ENCODE data around the gene SLC13A2.

Gene SLC13A2

DNA sequence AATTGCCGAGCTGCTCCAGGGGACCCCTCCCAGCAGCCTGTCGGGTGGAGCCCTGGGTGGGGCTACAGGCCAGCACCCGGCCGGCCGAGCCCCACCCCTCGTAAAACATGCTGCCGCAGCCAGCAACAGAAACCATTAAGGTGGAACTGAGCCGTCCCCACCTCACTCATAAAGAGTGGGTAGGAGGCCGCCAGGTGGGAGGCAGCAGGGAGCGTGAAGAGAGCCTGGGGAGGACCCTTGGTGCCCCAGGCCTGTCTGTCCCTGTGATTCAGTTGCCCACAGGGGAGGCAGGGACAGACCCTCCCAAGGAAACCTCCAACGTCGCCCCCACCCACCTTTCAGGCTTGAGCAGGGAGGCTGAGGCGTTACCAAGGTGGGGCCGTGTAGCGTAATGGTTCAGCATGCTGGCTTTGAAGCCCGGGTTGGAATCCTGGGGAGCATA is 41.1 kb downstream of the SLC13A2 start:
- TF ChIP-seq FOXM1 (IDR thresholded peaks at IDR 0.05; ENCODE audit: borderline replicate concordance, low read depth) (no peak), CEBPB (IDR thresholded peaks at IDR 0.05) (no peak), ZBTB7A (IDR thresholded peaks at IDR 0.05; ENCODE audit: low read depth) (no peak), RAD21 (IDR thresholded peaks at IDR 0.05; ENCODE audit: low read depth) (no peak), EGR1 (IDR thresholded peaks at IDR 0.05) (no peak), YY1 (IDR thresholded peaks at IDR 0.05; ENCODE audit: low read depth) (no peak), TAF1 (IDR thresholded peaks at IDR 0.05; ENCODE audit: low read depth) (no peak), TCF12 (IDR thresholded peaks at IDR 0.05; ENCODE audit: low read depth) (no peak), EP300 (IDR thresholded peaks at IDR 0.05; ENCODE audit: borderline replicate concordance) (no peak), NFIC (IDR thresholded peaks at IDR 0.05) (no peak), CREB1 (IDR thresholded peaks at IDR 0.05; ENCODE audit: low read depth) (no peak), TEAD4 (IDR thresholded peaks at IDR 0.05) (no peak)
- TF ChIP-seq, protein P1, sequence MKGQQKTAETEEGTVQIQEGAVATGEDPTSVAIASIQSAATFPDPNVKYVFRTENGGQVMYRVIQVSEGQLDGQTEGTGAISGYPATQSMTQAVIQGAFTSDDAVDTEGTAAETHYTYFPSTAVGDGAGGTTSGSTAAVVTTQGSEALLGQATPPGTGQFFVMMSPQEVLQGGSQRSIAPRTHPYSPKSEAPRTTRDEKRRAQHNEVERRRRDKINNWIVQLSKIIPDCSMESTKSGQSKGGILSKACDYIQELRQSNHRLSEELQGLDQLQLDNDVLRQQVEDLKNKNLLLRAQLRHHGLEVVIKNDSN (IDR thresholded peaks at IDR 0.05) = no peak
- TF ChIP-seq, protein P2, sequence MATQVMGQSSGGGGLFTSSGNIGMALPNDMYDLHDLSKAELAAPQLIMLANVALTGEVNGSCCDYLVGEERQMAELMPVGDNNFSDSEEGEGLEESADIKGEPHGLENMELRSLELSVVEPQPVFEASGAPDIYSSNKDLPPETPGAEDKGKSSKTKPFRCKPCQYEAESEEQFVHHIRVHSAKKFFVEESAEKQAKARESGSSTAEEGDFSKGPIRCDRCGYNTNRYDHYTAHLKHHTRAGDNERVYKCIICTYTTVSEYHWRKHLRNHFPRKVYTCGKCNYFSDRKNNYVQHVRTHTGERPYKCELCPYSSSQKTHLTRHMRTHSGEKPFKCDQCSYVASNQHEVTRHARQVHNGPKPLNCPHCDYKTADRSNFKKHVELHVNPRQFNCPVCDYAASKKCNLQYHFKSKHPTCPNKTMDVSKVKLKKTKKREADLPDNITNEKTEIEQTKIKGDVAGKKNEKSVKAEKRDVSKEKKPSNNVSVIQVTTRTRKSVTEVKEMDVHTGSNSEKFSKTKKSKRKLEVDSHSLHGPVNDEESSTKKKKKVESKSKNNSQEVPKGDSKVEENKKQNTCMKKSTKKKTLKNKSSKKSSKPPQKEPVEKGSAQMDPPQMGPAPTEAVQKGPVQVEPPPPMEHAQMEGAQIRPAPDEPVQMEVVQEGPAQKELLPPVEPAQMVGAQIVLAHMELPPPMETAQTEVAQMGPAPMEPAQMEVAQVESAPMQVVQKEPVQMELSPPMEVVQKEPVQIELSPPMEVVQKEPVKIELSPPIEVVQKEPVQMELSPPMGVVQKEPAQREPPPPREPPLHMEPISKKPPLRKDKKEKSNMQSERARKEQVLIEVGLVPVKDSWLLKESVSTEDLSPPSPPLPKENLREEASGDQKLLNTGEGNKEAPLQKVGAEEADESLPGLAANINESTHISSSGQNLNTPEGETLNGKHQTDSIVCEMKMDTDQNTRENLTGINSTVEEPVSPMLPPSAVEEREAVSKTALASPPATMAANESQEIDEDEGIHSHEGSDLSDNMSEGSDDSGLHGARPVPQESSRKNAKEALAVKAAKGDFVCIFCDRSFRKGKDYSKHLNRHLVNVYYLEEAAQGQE (IDR thresholded peaks at IDR 0.05; ENCODE audit: low read depth) = no peak
- TF ChIP-seq, protein P3, sequence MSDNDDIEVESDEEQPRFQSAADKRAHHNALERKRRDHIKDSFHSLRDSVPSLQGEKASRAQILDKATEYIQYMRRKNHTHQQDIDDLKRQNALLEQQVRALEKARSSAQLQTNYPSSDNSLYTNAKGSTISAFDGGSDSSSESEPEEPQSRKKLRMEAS (IDR thresholded peaks at IDR 0.05) = no peak

DNA sequence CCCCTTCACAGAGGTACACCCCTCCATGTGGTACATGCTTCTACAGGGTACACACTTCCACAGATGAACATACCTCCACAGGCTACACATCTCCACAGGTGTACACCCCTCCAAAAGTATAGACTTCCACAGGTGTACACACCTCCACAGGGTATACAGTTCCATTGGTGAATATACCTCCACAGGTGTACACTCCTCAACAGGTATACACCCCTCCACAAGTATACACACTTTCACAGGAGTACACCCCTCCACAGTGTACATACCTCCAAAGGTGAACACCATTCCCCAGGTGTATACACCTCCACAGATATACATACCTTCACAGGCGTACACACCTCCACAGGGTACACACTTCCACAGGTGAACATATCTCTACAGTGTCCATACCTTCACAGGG is 42.1 kb downstream of the SLC13A2 start:
- TF ChIP-seq TAF1 (IDR thresholded peaks at IDR 0.05; ENCODE audit: low read depth) (no peak), TEAD4 (IDR thresholded peaks at IDR 0.05) (no peak), CEBPB (IDR thresholded peaks at IDR 0.05) (no peak)

DNA sequence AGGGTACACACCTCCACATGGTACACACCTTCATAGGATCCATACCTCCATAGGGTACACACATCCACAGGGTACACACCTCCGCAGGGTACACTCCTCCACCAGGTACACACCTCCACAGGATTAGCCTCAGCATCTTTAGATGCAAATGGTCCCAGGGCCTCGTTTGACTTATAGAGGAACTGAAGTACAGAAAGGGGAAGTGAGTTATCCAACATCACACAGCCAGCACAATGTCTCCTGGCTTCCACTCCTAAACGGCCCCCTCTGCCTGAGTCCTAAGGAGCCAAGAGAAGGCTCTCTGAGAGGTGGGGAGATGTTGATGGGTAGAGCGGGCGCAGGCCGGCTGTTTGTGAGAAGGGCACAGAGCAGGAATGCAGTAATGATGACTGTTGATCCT is 44.7 kb downstream of the SLC13A2 start:
- TF ChIP-seq TCF12 (IDR thresholded peaks at IDR 0.05; ENCODE audit: low read depth) = no peak
- no peak for TF ChIP-seq ZBTB7A (IDR thresholded peaks at IDR 0.05; ENCODE audit: low read depth)
- TF ChIP-seq FOXM1 (IDR thresholded peaks at IDR 0.05; ENCODE audit: borderline replicate concordance, low read depth) = no peak
- no peak for TF ChIP-seq NFIC (IDR thresholded peaks at IDR 0.05)
- TF ChIP-seq, protein P2 (IDR thresholded peaks at IDR 0.05; ENCODE audit: low read depth) = no peak
- TF ChIP-seq EGR1 (IDR thresholded peaks at IDR 0.05) = no peak
- TF ChIP-seq EP300 (IDR thresholded peaks at IDR 0.05; ENCODE audit: borderline replicate concordance) = no peak
- TF ChIP-seq, protein P1 (IDR thresholded peaks at IDR 0.05) = no peak
- no peak for TF ChIP-seq TEAD4 (IDR thresholded peaks at IDR 0.05)
- TF ChIP-seq RAD21 (IDR thresholded peaks at IDR 0.05; ENCODE audit: low read depth) = no peak
- no peak for TF ChIP-seq CREB1 (IDR thresholded peaks at IDR 0.05; ENCODE audit: low read depth)
- TF ChIP-seq, protein P3 (IDR thresholded peaks at IDR 0.05) = no peak

DNA sequence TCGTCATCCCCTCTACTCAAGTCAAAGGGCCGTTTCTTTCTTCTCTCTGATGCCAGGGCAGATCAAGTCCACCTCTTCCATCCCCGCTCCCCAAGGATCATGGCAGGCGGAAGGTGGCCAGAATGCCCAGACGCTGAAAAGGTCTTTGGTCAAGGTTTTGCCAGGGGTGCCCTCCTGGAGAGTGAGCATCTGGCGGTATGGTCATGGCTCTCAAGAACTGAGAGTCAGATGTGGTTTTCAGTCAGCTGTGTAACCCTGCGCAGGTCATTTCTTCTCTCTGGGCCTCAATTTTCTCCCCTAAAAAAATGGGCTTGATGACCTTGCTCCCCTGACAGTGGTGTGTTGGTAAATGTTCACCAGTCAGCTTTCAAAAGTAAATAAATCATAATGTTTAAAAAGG is 45.1 kb downstream of the SLC13A2 start:
- TF ChIP-seq, protein P3 (IDR thresholded peaks at IDR 0.05) = no peak
- TF ChIP-seq CEBPB (IDR thresholded peaks at IDR 0.05) = no peak
- no peak for TF ChIP-seq TAF1 (IDR thresholded peaks at IDR 0.05; ENCODE audit: low read depth)
- TF ChIP-seq TEAD4 (IDR thresholded peaks at IDR 0.05) = no peak
- TF ChIP-seq, protein P2 (IDR thresholded peaks at IDR 0.05; ENCODE audit: low read depth) = no peak
- no peak for TF ChIP-seq RAD21 (IDR thresholded peaks at IDR 0.05; ENCODE audit: low read depth)
- no peak for TF ChIP-seq NFIC (IDR thresholded peaks at IDR 0.05)
- TF ChIP-seq YY1 (IDR thresholded peaks at IDR 0.05; ENCODE audit: low read depth) = no peak
- TF ChIP-seq EP300 (IDR thresholded peaks at IDR 0.05; ENCODE audit: borderline replicate concordance) = no peak
- TF ChIP-seq, protein P1 (IDR thresholded peaks at IDR 0.05) = no peak
- TF ChIP-seq EGR1 (IDR thresholded peaks at IDR 0.05) = no peak
- no peak for TF ChIP-seq TCF12 (IDR thresholded peaks at IDR 0.05; ENCODE audit: low read depth)
